Right forelimb (tissue), 1 donor: Measurements from ENCODE around the gene LRMDA.
"Not testable (repeated sequence)": the region's sequence is repeated elsewhere in the genome, so short reads cannot be mapped to it uniquely, and the experiment has no call there.

ENCODE experiments used
- DNase-seq: peaks from one replicate; pipeline ENCODE4 v3.0.0-alpha.2; 2018

Gene LRMDA

DNA sequence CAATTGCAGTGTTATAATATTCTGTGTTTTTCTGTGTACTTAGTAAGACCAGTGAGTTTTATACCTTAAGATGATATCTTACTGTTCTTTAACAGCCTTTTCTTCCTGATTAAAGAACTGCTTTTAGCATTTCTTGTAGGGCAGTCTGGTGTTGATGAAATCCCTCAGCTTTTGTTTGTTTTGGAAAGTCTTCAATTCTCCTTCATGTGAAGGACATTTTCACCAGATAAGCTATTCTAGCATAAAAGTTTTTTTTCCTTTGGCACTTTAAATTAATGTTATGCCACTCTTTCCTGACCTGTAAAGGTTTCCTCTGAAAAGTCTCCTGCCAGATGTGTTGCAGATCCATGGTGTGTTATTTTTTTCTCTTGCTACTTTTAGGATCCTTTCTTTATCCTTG is 1059.8 kb downstream of the LRMDA start:
- DNase-seq: no peak

DNA sequence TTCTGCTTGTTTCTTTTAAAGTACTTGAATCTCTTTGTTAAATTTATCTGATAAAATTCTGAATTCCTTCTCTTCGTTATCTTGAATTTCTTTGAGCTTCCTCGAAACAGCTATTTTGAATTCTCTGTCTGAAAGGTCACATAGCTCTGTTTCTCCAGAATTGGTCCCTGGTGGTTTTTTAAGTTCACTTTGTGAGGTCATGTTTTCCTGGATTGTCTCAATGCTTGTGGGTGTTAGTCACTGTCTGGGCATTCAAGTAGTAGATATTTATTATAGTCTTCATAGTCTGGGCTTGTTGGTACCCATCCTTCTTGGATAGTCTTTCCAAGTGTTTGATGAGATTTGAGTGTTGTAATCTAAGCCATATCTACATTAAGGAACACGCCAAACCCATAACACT is 1060.6 kb downstream of the LRMDA start:
- DNase-seq: no peak

DNA sequence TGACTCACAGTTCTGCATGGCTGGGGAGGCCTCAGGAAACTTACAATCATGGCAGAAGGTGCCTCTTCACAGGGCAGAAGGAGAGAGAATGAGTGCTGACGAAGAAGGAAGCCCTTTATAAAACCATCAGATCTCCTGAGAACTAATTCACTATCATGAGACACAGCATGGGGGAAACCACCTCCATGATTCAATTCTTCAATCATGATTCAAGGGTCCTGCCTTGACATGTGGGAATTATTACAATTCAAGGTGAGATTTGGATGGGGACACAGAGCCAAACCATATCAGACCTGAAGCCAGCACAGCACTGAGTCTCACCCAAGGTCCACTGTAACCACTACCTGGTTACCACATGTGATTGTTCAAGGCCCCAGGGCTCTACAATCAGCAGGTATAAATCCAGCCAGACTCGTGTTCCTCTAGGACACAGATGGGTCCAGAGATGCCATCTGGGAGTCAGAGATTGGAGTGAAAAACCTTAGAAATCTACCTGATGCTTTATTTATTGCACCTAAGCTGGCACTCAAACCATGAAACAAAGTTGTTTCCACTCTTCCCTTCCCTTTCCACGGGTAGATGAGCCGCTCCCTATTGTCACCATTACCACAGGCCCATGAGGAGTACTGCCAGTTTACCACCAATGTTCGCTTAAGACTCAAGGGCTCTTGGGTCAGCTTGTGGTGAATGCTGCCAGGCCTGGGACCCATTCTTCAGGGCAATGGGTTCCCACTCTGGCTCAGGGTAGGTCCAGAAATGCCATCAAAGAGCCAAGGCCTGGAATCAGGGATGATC is 1061.5 kb downstream of the LRMDA start:
- DNase-seq: no peak

DNA sequence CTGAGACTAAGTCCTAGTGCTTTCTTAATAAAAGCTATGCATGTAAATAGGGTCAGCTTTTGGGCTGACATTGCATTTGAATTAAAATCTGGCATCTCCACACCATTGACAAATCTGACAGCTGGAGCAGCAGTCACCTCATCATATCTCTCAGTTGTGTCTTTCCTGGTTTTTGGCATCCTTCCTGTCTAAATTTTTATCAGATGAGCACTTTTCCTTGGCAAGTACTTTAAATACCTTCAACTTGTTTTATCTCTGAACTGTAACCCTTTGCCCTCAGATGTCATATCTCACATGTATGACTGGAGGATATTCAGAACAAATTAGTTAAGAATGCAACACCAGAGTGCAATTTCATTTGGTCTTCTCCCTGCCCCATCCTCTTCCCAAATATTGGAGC is 1066.2 kb downstream of the LRMDA start:
- no peak for DNase-seq

DNA sequence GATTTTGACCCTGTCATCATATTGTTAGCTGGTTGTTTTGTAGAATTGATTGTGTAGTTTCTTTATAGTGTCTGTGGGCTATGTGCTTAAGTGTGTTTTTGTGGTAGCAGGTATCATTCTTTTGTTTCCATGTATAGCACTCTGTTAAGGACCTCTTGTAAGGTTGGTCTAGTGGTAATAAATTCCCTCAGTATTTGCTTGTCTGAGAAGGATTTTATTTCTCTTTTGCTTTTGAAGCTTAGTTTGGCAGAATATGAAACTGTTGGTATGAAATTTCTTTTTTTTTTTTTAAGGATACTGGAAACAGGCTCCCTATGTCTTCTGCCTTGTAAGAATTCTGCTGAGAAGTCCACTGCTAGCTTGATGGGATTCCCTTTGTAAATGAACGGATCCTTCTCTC is 1073.4 kb downstream of the LRMDA start:
- DNase-seq: no peak

DNA sequence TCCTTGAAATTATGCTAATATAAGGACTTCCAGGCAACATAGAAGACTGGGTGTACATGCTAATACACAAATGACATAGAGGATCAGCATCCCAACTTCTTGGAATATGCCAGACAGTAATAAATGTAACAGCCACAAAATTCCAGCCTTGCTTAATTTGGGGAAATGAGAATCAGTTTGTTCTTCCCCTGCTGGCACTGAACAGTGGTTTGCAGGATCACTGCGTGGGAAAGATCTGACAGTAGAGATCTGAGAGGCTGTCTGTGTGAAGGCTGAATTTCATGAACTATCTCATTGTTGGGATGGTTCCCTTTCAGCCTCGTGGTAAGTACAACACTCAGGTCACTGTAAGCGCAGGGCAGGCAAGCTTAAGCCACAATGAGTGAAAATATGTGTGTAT is 1078.0 kb downstream of the LRMDA start:
- DNase-seq: no peak

DNA sequence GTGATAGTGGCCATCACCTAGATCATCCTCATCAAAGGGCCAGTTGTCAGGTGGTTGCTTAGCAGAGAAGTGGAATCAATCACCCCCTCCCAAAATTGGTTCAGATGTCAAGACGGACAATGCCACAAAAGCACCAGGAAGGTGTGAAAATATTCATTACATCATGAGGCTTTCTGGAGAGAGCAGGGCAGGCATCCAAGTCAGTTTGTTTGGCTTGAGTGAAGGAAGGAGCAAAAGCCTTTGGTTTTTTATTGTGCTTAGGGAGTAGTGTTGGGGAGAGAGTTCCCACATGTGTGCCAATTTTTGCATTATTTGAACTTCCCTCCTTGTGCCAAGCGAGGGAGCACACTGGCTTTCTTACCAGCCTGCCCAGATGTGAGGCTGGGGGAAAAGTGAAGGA is 1082.9 kb downstream of the LRMDA start:
- no peak for DNase-seq

DNA sequence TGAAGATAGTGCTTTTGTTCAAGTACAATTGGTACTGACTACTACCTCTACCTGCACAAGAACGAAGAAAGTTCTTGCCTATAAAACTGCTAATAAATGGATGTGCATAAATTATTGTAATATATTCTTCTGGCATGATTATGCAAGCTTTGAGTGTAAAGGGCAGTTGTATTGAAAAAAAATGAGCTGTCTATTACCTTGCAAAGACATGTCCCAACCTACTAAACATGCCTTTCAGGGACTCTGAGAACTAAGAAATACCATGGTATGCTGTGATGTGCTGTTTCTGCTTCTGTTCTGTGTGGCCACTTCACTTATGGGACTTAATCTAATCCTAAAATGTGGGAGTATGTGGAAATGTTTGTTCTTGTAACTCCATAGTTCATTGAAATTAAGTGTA is 1083.4 kb downstream of the LRMDA start:
- DNase-seq: no peak

DNA sequence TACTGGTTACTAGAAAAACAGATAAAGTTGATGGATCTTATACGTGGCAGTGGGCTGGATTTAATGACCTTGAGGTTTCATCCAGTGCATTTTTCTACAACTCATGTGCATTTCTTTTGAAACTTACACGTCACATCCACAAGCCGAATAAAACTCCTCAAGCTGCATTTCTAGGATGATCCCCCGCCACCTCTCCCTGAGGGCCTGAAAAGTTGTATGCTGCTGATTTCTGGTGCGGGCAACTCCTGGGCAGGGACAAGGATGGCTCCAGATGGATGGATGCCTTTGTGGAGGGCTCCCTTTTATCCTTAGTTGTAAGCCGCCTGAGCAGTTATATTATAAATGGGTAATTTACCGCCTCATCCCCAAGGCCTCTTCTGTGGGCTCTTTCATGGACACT is 1091.1 kb downstream of the LRMDA start:
- no peak for DNase-seq

DNA sequence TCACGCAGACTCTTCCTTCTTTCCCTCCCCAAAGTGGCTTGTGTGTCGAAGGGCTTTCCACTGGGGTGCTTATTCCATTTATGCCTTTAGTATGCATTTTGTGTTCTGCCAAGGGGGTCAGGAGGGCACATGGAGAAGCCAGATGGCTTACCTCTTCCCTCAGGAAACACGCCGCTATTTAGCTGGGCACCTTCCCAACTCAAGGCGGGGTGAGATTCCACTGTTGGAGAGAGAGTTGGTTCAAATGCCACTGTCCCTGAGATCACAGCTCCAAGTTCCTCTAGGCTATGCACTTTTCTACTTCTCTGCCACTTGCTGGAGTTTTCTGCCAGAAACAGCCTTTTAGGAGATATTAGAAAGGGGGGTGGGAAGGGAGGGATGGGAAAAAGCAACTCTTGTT is 1091.8 kb downstream of the LRMDA start:
- no peak for DNase-seq

DNA sequence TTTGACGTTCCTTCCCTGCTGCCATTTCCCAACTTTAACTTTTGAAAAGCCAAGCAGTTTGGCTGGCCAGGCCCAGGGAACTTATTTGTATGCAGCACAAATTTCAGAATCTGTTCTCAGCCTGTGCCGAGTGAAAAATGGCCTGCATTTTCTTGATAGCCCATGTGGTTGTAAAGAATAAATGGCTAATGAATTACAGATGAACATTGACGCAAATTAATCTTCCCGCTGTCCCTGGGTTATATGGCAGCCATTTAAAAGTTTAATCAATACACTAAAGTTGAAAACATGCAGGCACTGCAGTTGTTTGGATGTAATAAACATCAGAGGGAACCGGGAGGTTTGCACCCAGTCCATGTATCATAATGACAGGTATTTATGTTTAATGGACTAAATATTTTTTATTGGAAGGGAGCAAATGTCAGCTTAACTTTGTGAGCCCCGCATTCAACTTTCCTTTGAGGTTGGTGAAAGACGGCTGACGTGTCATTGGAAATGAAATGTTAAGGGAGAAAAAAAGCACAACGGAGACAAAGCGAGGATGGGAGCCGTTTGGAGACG is 1092.4 kb downstream of the LRMDA start:
- DNase-seq: no peak

DNA sequence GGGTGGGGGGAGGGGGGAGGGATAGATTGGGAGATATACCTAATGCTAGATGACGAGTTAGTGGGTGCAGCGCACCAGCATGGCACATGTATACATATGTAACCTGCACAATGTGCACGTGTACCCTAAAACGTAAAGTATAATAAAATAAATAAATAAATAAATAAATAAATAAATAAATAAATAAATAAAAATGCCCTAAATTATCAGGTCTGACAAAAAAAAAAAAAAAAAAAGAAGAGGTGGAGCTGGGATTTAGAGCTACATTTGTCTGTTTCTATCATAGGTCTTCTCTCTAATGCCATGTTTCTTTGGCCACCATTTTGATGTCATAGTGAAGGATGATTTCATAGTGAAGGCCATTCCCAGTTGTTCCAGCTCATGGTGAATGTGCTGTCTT is 1095.4 kb downstream of the LRMDA start:
- DNase-seq: not testable (repeated sequence)

DNA sequence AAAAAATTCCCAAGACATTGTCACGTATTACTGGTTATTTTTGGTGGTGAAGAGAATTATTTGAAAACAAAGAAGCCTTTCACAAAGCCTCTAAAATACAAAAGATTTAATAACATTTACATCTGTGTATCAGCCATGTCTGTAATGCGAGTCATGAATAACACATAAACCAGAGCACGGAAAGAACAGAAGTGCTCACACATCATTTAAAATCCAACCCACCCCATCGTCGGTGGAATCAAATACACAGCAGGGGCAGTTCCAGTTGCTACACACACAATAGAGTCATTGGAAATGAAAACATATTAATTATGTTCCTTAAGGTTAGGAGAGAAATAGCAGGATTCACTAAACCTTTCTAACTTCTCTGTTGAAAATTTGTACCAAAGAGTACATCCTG is 1108.9 kb downstream of the LRMDA start:
- DNase-seq: no peak

DNA sequence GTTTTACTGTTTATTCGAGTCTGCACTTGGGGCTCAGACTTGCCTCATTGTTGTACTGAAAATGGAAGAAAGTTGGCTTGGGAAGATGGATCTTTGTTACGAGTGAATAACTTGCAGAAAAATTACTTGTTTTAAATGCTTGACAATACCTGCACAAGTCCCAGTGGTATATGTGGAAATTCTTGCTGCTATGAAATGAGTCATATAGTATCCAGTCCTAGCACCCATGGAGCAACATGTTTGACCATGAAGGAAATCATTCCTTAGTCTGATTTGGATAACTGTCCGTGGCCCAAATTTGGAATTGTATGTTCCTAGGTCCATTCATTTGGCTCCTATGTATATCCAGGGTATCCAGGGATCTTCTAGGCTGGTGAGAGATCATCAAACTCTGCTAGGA is 1109.4 kb downstream of the LRMDA start:
- DNase-seq: no peak

DNA sequence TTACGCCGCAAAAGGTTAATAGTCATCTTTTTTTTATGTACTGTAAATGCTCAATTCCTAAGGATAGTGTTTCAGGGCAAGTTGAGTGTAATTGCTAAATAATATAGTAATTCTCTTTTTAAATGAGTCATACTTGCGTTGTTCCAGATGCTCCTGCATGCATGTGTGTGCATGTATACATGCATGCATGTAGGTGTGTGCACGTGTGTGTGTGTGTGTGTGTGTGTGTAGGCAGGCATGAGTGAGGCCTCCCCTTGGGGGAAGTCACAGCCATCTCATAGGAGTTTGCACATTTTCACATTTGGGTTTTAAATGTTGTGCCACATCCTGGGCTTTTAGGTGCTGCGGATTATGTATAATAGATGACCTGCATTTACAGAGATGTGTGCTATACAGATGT is 1110.4 kb downstream of the LRMDA start:
- DNase-seq: no peak

DNA sequence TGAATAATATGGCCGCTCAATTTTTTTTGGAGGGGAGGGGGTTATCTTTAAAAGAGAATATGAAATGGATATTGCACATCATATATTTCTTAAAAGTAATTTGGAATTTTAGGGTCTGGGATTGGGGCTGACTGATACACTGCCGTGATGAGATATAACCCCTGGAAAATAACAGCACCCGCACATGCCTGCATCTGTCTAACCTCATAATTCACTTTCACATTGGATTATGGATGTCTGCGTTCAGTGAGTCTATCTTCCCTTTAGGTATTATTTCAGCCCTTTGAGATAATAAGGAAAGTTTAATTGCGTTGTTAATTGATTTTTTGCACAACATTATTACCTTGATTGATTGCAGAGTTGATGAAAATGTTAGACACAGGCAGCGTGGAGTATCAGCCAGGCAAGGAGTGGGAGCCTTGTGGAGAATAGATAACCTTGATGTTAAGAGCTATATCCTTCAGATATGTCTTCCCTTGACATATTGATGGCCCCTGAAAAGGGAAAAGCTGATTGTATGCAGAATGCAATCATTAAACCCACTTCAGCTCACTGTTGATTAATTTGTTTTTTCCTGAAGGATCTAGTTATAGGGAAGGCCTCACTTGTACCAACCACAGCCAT is 1111.0 kb downstream of the LRMDA start:
- no peak for DNase-seq

DNA sequence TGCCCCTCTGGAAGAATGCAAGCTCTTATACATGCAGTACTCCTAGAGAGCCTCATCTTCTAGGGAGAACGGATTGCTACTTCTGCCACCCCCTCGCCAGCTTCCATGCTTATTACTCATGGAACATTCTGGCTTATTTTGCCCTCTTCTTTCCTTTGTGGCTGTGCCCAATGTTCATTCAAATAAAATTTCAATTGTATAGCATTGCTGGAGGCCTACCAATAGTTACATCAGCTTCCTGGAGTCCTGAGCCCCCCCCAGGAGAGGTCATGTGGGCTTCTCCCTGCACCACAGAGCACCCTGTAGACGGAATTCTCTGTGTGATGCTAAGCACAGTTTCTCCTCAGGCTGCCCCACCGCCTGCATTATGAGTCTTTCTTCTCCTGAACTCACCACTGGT is 1112.2 kb downstream of the LRMDA start:
- DNase-seq: no peak

DNA sequence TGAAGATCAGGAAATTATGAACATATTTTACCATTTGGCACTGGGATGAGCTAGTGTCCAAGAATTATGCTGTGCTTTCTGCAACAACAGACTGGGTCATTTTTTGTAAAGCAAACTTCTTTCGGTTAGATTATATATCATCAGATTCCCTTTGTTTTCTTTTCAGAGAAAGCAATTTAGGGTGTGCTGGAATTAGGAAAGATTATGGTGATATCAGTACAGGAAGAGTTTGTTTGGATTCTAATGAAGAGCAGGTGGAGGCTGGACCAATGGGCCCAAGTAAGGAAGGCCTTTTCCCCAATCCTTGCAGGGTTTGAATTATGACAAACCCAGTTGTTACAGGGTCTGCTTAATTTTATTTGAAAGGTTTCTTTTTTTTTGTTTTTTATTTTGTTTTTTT is 1113.4 kb downstream of the LRMDA start:
- no peak for DNase-seq

DNA sequence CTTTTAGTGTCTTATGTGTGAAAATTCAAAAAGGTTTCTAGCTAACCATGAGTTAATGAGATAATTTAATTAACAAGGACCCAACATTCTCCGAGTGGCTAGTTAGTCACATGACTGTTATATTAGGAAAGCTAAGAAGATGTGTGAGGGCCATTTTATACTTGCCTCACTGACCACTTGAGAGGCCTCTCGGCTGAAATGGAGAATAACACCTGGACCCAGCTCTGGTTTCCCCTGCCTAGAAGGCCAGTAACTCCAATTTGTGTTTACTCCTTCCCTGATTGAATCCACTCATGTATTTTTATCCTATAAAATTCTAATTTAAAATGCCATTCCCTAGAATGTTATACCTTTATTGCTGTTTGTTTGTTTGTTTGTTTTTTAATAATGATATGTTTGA is 1115.0 kb downstream of the LRMDA start:
- DNase-seq: no peak

DNA sequence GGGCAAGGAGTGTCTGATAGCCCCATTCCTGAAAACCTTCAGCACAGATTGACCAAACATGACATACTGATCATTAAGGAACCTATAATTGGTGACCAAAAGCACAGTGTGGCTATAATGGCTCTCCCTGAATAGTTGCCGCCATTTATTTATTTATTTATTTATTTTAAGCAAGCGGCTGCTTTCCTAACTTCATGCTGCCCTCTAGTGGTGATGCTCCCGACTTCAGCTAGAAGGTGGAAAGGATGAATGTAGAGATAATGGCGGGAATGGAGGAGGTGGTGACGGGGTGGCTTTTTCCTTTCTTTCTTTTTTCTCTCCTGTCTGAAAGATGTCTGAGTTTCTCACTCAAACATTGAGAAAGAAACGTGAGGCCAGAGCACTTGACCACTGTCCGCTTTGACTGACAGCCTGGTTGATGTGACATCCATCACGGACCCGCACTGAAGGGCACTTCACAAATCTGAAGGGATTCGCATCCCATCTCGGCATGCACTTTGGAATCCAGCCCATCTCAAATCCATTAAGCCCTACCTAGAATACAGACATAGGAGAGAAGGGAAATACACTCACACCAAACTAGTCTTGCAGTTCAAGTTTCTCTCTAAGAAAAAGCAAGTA is 1116.0 kb downstream of the LRMDA start:
- peak; percentile 84 for DNase-seq

DNA sequence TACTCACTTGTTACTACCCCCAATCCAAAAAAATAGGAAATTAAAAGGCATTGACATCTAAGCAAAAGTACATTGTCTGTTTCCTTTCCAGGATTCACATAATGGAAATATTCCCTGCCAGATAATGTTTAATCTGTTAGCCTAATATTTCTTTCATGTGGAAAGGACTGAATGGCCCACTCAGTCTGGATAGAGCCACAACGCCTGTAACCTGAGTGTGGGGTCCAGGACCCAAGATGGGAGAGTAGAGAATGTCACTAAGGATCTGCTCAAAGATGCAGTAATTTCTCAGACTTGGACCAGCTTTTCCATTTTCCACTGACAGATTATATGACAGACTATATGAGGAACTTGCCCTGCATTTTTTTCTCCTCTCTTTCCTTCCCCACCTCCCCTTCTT is 1117.3 kb downstream of the LRMDA start:
- DNase-seq: no peak

DNA sequence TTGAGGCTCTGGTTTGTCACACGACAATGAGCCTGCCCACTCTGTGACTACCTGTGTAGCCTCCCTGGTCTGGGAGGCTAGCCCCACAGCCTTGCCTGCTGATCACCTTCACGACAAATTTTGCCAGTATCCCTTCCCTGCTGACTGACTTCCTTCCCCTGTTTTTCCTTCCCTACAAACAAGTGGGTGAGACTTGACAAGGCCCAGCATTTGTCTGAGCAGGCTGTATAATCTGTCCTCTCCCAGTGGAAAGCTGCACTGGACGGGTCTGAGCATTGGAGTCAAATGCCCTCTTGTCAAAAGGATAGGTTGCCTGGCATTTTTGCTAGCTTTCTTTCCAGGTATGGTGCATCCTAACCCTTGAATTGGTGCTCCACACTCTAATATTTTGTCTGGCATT is 1117.7 kb downstream of the LRMDA start:
- no peak for DNase-seq

DNA sequence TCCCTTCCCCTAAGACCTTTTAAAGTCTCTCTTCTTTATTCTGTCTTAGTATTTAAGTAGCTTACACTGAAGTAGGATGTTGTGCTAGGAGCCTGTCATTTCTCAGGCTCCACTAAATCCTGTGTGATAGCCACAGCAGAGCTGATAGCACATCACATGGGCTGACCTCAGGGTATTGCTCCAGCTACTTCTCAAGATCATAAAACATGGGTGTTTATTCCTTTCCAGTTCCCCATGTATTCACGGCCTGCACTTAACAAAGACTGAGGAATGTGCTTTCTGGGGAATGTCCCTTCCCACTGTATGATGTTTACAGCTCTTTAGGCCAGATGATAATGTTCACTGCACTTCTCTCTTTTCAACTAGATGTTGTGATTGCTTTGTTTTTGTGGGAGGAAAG is 1119.4 kb downstream of the LRMDA start:
- no peak for DNase-seq
